Measurements from ENCODE around the gene STX19. TPM values are rescaled to one million over a fixed set of nuclear protein-coding genes. Genes with fewer than 3 reads are reported as not detected.
A peak's percentile ranks its signal among the peaks of the same experiment; 100 is the strongest.
"Not testable (repeated sequence)": the region's sequence is repeated elsewhere in the genome, so short reads cannot be mapped to it uniquely, and the experiment has no call there.

Gene STX19
- total RNA-seq, 4 donors from 2014 or later: 7.0 to 13.0 (median 10.3) TPM; not detected in 1

GRCh38 chr3:93981649-93982048 is 46.7 kb downstream of the STX19 start:
- Histone ChIP-seq H3K9me3 (no peaks in the 10 kb centered on the region), H3K4me3 (no peak overlapping the region), H3K36me3 (no peaks in the 10 kb centered on the region), H3K4me1 (peaks cover 0 to 5% (median 2%) of the 10 kb centered on the region in 4 donors), H3K27ac (no peak overlapping the region), H3K27me3 (no peaks in the 10 kb centered on the region)
- no peak for DNase-seq
- no peak for TF ChIP-seq POLR2A (IDR thresholded peaks at IDR 0.05)

GRCh38 chr3:93979850-93980676 is 48.3 kb downstream of the STX19 start, which contains the start of gene ARL13B:
Gene ARL13B (plus strand): TSS chr3:93980155. CDS start chr3:93980424, 269 bp downstream.
- H3K9me3 ChIP-seq: no peaks in the 10 kb centered on the region
- no peaks in the 10 kb centered on the region for H3K27me3 ChIP-seq
- TF ChIP-seq CTCF (IDR thresholded peaks at IDR 0.05) (no peak), POLR2A (IDR thresholded peaks at IDR 0.05) (peak; percentile 37 to 56)
- peaks cover 0 to 5% (median 2%) of the 10 kb centered on the region in 4 donors for H3K4me1 ChIP-seq
- no peaks in the 10 kb centered on the region for H3K36me3 ChIP-seq
- H3K4me3 ChIP-seq: peak within 1 kb of the TSS; percentile 67 to 92 (median 76)
- peak within 1 kb of the TSS; percentile 80 to 91 (median 86) for H3K27ac ChIP-seq
- peak; percentile 94 to 99 (median 96) for DNase-seq

GRCh38 chr3:93973131-93974126 is 55.0 kb downstream of the STX19 start, which contains the start of gene PROS1:
Gene PROS1 (minus strand): TSS chr3:93973896. CDS start chr3:93973749, 147 bp downstream.
- Histone ChIP-seq H3K9me3 (no peaks in the 10 kb centered on the region), H3K36me3 (no peaks in the 10 kb centered on the region), H3K27ac (peak within 1 kb of the TSS; percentile 62 to 89 (median 78)), H3K27me3 (no peaks in the 10 kb centered on the region), H3K4me1 (peaks cover 0 to 9% (median 1%) of the 10 kb centered on the region in 4 donors), H3K4me3 (peak within 1 kb of the TSS; percentile 47 to 76 (median 55))
- peak; percentile 44 to 87 (median 77) for DNase-seq
- TF ChIP-seq POLR2A (IDR thresholded peaks at IDR 0.05): no peak

- no peaks in the 10 kb centered on the region for H3K27me3 ChIP-seq
- H3K4me1 ChIP-seq: peaks cover 0 to 9% (median 1%) of the 10 kb centered on the region in 4 donors
- no peak overlapping the region for H3K4me3 ChIP-seq
- TF ChIP-seq CTCF (IDR thresholded peaks at IDR 0.05) (no peak), POLR2A (IDR thresholded peaks at IDR 0.05) (no peak)
- no peaks in the 10 kb centered on the region for H3K9me3 ChIP-seq
- no peaks in the 10 kb centered on the region for H3K36me3 ChIP-seq
- DNase-seq: no peak
- H3K27ac ChIP-seq: no peak overlapping the region
Measured at GRCh38 chr3:93969997-93970396, 58.4 kb downstream of the STX19 start.

GRCh38 chr3:93969443-93969842 is 59.0 kb downstream of the STX19 start:
- H3K9me3 ChIP-seq: no peaks in the 10 kb centered on the region
- no peak overlapping the region for H3K27ac ChIP-seq
- DNase-seq: no peak
- TF ChIP-seq CTCF (IDR thresholded peaks at IDR 0.05) (no peak), POLR2A (IDR thresholded peaks at IDR 0.05) (no peak)
- peaks cover 0 to 9% (median 1%) of the 10 kb centered on the region in 4 donors for H3K4me1 ChIP-seq
- no peaks in the 10 kb centered on the region for H3K27me3 ChIP-seq
- H3K4me3 ChIP-seq: no peak overlapping the region
- no peaks in the 10 kb centered on the region for H3K36me3 ChIP-seq

GRCh38 chr3:93965106-93965505 is 63.3 kb downstream of the STX19 start:
- not testable (repeated sequence) for H3K9me3 ChIP-seq, H3K4me3 ChIP-seq, H3K27me3 ChIP-seq, H3K36me3 ChIP-seq, H3K4me1 ChIP-seq, DNase-seq, H3K27ac ChIP-seq

Small RNA genes within 50 kb of the gene (small RNA-seq; reads per million reads assigned to genes)
- gene RF00019 (0 reads per million in 2 donors), gene RNU6-511P (0 reads per million in 2 donors)

Other genes with a start within 250 kb of the STX19 start
- gene PROS1, start 54.7 kb downstream of the STX19 start, total RNA-seq: 10 to 100 TPM in 3 of 4 donors, 1 to 10 TPM in 1; 9.3 to 25.0 (median 15.5) TPM
- 1 to 10 TPM in 3 of 4 donors, under 1 TPM in 1; 0.76 to 3.3 (median 2.7) TPM for gene ARL13B, start 48.4 kb downstream of the STX19 start, total RNA-seq
- 1 to 10 TPM; 5.2 to 10.0 (median 6.0) TPM for gene DHFR2, start 34.3 kb upstream of the STX19 start, total RNA-seq
- 10 to 100 TPM; 19.7 to 56.9 (median 22.9) TPM for gene NSUN3, start 34.5 kb upstream of the STX19 start, total RNA-seq

All from Peyer's patch (tissue), 4 donors.